ENCODE measurements around the gene HOXC12.

HOXC12 gene

GRCh38 chr12:53959314-53959713 is 4.6 kb downstream of the HOXC12 start:
- DNase-seq (ENCODE audit: low read depth) = no peak
- no peak for TF ChIP-seq CTCF (IDR thresholded peaks at IDR 0.05; ENCODE audit: control insufficient read depth, extremely low read depth, insufficient read depth)
- no peak overlapping the region for H3K4me3 ChIP-seq (ENCODE audit: low read depth, low read length)

- TF ChIP-seq CTCF (IDR thresholded peaks at IDR 0.05; ENCODE audit: control insufficient read depth, extremely low read depth, insufficient read depth) = no peak
- H3K4me3 ChIP-seq (ENCODE audit: low read depth, low read length) = no peak overlapping the region
- no peak for DNase-seq (ENCODE audit: low read depth)
These were observed 5.7 kb downstream of the HOXC12 start for GRCh38 chr12:53960187-53961024.

GRCh38 chr12:53961025-53961761 is 6.5 kb downstream of the HOXC12 start:
- TF ChIP-seq CTCF (IDR thresholded peaks at IDR 0.05; ENCODE audit: control insufficient read depth, extremely low read depth, insufficient read depth) = no peak
- no peak for DNase-seq (ENCODE audit: low read depth)
- H3K4me3 ChIP-seq (ENCODE audit: low read depth, low read length) = no peak overlapping the region

- no peak for TF ChIP-seq CTCF (IDR thresholded peaks at IDR 0.05; ENCODE audit: control insufficient read depth, extremely low read depth, insufficient read depth)
- H3K4me3 ChIP-seq (ENCODE audit: low read depth, low read length) = no peak overlapping the region
- no peak for DNase-seq (ENCODE audit: low read depth)
These were observed 8.3 kb downstream of the HOXC12 start for GRCh38 chr12:53963005-53963404.

- TF ChIP-seq CTCF (IDR thresholded peaks at IDR 0.05; ENCODE audit: control insufficient read depth, extremely low read depth, insufficient read depth) = no peak
- no peak overlapping the region for H3K4me3 ChIP-seq (ENCODE audit: low read depth, low read length)
- DNase-seq (ENCODE audit: low read depth) = no peak
These were observed 9.0 kb downstream of the HOXC12 start for GRCh38 chr12:53963434-53964314.

GRCh38 chr12:53964315-53964713 is 9.6 kb downstream of the HOXC12 start:
- TF ChIP-seq CTCF (IDR thresholded peaks at IDR 0.05; ENCODE audit: control insufficient read depth, extremely low read depth, insufficient read depth) = no peak
- no peak for DNase-seq (ENCODE audit: low read depth)
- H3K4me3 ChIP-seq (ENCODE audit: low read depth, low read length) = no peak overlapping the region
